Limb (tissue), 2 donors: ENCODE results near the gene RSPRY1.

ENCODE experiments used
- DNase-seq, 2 donors: peaks; one replicate each; pipeline ENCODE4 v3.0.0-alpha.2; 2016; ENCODE audit errors: extremely low spot score in 2 of 2

RSPRY1 gene

DNA sequence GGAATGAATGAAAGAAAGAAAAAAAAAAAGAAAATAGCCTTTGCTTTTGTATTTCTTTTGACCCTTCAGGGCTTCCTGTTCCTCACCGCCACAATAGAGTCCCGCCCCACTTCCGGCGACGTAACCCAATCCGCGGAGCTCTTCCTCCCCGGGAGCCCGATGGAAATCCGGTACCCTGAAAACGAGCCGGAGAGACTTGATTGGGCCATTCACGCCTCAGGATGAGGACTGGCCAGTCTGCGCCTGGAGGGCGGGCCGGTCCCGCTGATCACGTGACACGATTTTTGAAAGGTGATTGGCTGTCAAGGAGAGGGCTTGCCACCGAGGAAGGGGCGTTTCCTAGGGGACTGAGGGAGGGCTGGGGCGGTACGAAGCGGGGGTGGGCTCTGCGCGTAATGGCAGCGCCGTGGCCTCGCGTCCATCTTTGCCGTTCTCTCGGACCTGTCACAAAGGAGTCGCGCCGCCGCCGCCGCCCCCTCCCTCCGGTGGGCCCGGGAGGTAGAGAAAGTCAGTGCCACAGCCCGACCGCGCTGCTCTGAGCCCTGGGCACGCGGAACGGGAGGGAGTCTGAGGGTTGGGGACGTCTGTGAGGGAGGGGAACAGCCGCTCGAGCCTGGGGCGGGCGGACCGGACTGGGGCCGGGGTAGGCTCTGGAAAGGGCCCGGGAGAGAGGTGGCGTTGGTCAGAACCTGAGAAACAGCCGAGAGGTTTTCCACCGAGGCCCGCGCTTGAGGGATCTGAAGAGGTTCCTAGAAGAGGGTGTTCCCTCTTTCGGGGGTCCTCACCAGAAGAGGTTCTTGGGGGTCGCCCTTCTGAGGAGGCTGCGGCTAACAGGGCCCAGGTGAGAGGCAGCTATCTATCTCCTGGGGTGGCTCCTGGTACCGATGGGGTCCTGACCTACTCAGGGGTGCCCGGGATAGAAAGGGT lies at the start of gene RSPRY1, which contains the start of gene PSME3IP1:
Gene RSPRY1 (plus strand): TSS at position 385 of the 927 bp plus-strand sequence. CDS start 18,330 bp downstream, outside the sequence.
Gene PSME3IP1 (minus strand): TSS at position 95 of the 927 bp plus-strand sequence. CDS start 12,185 bp downstream, outside the sequence.
- DNase-seq: peak; percentile 98 to 99

GRCh38 chr16:57137043-57137442 lies 49.1 kb upstream of the RSPRY1 start:
- DNase-seq: no peak

DNA sequence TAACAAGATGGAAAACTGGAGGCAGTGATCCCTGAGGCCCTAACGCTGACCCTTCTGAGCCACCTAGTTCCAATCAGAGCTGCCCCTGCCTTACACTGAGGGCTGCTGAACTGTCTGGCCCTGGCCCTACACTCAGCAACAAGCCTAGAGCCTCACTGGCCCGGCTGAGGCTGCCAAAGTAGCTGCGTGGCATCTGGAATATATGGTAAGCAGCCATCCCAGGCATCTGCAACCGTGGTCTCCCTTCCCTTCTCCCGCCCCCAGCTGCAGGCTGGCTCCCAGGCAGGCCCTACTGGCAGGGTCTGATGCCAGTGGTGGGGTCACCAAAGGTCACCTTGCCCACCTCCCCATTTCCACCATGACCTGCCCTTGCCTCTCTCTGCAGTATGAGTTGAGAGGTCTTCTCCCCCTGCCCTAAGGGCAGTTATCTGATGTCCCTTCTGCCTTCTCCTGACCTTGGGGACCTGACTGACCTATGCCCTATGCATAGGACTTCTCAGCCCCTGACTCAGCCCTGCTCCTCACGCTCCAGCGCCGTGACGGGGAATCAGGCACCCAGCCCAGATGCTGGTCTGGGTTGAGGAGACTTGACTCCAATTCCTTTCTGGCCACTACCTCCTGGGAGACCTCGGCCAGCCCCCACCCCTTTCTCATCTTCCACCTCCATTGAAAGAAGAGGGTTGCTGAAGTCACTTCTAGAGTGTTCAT lies 48.4 kb upstream of the RSPRY1 start:
- no peak for DNase-seq

GRCh38 chr16:57138281-57138935 lies 47.7 kb upstream of the RSPRY1 start:
- DNase-seq: no peak

- DNase-seq: no peak
Measured at GRCh38 chr16:57140931-57141668, 45.0 kb upstream of the RSPRY1 start.

DNA sequence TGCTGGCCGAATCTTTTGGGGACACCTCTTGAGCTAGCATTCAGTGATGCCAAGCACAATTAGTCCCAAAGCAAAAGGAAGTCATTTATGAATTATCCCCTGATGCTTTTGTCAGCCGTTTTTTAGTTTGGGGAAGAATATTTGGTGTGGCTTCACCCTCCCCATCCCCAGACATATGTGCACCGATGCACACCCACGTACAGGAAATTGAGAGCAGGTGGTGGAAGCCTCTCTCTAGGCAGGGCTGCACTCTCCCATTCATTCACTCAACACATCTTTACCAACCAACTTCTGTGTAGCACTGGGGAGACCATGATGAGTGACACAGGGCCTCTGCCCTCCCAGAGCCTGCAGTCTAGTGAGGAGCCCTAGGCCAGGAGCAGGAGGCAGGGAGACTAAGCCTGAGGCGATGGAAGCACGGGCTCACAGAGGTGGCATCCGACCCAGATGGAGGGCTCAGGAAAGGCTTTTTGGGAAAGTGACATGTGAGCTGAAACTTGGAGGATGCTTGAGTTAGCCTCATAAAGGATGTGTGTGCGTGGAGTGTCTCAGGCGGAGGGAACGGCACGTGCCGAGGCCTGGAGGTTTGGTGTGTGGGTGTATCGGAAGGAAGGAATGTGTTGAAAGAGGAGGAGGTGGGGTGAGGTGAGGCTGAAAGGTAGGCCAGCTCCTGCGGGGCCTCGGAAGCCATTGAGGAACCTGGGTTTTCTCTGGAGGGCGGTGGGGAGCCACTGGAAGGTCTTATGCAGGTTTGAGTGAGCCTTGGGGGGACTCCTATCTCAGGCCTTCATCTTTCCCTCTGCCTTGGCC lies 44.1 kb upstream of the RSPRY1 start:
- DNase-seq: no peak

- DNase-seq: no peak
Measured at GRCh38 chr16:57143149-57143921, 42.8 kb upstream of the RSPRY1 start.

DNA sequence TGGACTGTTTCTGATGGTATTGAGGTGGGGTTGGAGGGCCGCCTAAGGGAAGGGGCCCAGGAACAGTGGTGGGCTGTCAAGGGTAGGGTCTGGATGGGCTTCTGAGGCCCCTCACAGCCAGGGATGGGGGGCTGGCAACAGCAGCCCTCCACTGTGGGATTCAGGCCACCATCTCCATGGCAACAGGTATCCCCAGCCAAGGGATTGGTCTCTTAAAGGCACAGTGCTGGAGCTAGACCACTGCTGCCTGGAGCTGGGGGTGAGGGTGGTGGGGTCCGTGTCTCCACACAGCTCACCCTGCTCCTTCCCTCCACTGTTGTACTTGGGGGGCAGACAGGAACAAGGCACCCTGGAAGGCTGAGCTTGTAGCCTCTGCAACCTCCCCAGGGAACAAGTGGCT lies 42.1 kb upstream of the RSPRY1 start:
- no peak for DNase-seq

DNA sequence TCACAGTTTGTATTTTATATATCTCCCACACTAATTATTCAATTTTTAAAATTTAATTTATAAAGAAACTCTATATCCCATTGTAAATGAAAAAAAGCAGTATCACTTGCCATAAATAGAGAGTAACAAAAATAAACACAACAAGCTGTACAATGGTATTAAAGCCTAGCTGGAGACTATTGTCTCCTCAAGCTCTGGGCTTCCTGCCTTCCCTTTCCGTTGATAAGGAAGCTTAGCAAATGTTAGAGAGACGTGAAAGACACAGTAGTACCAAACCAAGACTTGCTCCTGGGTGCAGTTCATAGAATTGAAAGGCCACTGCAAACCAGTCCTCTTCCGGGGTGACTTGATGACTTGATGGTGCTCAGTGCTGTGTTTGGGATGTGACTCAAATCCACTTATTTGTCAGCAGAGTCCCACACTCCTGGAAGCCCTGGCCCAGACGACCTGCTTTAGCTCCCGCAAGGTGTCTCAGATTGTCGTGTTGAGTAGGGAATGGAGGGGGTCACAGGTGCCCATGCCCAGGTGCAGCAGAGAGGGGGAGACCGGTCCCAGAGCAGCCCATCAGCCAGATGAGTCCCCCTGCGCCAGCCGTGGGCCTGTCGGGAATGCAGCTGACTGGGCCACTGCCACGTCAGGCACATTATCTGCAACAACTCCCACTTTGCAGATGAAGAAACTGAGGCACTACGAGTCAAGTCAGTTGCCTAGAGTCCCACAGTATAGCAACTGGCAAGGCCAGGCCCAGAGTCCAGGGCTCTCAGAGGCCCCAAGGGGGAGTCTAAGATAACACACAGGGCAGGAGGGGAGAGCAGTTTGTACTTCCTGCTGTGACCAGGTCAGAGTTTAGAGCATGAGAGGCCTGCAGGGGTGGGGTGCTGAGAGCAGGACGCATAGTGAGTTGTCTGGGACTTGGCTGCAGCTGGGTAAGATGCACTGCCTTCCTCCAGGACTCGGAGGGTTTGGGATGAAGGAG lies 40.8 kb upstream of the RSPRY1 start:
- no peak for DNase-seq

GRCh38 chr16:57146040-57146647 lies 40.0 kb upstream of the RSPRY1 start:
- DNase-seq: no peak

- DNase-seq: no peak
Measured at GRCh38 chr16:57146735-57147134, 39.4 kb upstream of the RSPRY1 start.

- DNase-seq: peak in 1 of 2 donors; percentile 50
Measured at GRCh38 chr16:57147381-57148221, 38.5 kb upstream of the RSPRY1 start.

- no peak for DNase-seq
Measured at GRCh38 chr16:57148481-57148880, 37.6 kb upstream of the RSPRY1 start.

DNA sequence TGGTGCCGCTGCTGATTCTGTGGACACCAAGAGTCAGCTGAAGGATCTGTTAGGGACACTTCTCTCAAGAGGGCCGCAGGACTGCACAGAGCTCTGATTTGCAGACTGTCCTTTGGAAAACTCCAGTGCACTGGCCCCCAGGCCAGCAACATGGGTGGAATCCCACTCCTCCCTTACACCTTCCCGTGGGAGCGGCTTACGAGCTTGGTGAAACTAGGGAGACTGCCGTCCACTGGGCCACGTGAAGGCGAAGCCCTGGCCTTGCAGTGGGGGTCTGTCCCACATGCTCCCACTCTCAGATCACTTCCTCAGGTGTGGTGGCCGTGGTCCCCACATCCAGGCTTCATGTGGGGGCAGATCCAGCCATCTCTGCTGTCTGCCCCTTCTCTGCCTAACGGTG lies 36.7 kb upstream of the RSPRY1 start:
- no peak for DNase-seq

GRCh38 chr16:57150682-57151330 lies 35.3 kb upstream of the RSPRY1 start:
- DNase-seq: no peak

GRCh38 chr16:57151369-57151768 lies 34.8 kb upstream of the RSPRY1 start:
- no peak for DNase-seq
